T1000 (cell line): ENCODE measurements around the gene ESRRB.

Experiments used
- DNase-seq: peaks from one replicate; lab custom pipeline; 2025; ENCODE audit warnings: mixed read lengths; lab: John Stamatoyannopoulos, UW

The ESRRB gene

GRCh38 chr14:76407449-76408150, 31.7 kb downstream of the ESRRB start:
- no peak for DNase-seq

GRCh38 chr14:76408877-76409276, 32.9 kb downstream of the ESRRB start:
- DNase-seq, result no peak

GRCh38 chr14:76412501-76412900, 36.6 kb downstream of the ESRRB start:
- DNase-seq, result no peak

- no peak for DNase-seq
Observed at GRCh38 chr14:76413106-76413961, 37.4 kb downstream of the ESRRB start.

- no peak for DNase-seq
Observed at GRCh38 chr14:76413962-76414600, 38.1 kb downstream of the ESRRB start.

- no peak for DNase-seq
Observed at GRCh38 chr14:76419399-76419798, 43.5 kb downstream of the ESRRB start.

GRCh38 chr14:76420827-76421226, 44.9 kb downstream of the ESRRB start:
- DNase-seq, result no peak

- DNase-seq, result no peak
Observed at GRCh38 chr14:76421662-76422061, 45.7 kb downstream of the ESRRB start.

GRCh38 chr14:76422662-76423061, 46.7 kb downstream of the ESRRB start:
- DNase-seq, result no peak

GRCh38 chr14:76423534-76423933, 47.6 kb downstream of the ESRRB start:
- no peak for DNase-seq

- no peak for DNase-seq
Observed at GRCh38 chr14:76424359-76424758, 48.4 kb downstream of the ESRRB start.

- no peak for DNase-seq
Observed at GRCh38 chr14:76426161-76426696, 50.3 kb downstream of the ESRRB start.

- no peak for DNase-seq
Observed at GRCh38 chr14:76428611-76429010, 52.7 kb downstream of the ESRRB start.

GRCh38 chr14:76430017-76430416, 54.1 kb downstream of the ESRRB start:
- DNase-seq, result no peak

GRCh38 chr14:76430475-76430980, 54.6 kb downstream of the ESRRB start:
- no peak for DNase-seq

- DNase-seq, result no peak
Observed at GRCh38 chr14:76431538-76431937, 55.6 kb downstream of the ESRRB start.

- DNase-seq, result no peak
Observed at GRCh38 chr14:76432827-76433752, 57.2 kb downstream of the ESRRB start.

GRCh38 chr14:76434220-76434619, 58.3 kb downstream of the ESRRB start:
- no peak for DNase-seq

- no peak for DNase-seq
Observed at GRCh38 chr14:76439237-76439775, 63.4 kb downstream of the ESRRB start.

- no peak for DNase-seq
Observed at GRCh38 chr14:76446486-76446885, 70.5 kb downstream of the ESRRB start.

GRCh38 chr14:76446921-76447320, 71.0 kb downstream of the ESRRB start:
- DNase-seq, result no peak
